K562 (cell line): ENCODE data around the gene XPO6.

ENCODE experiments used
- CBFB ChIP-seq: sonication (generic); formaldehyde crosslinking; IDR thresholded peaks from 2 replicates; pipeline ENCODE4 v1.4.0; 2020; ENCODE audit warnings: mild to moderate bottlenecking, missing genetic modification reagents
- E2F1 ChIP-seq: sonication (generic); formaldehyde crosslinking; IDR thresholded peaks from 2 replicates; pipeline ENCODE4 v1.8.1; 2023; ENCODE audit warnings: mild to moderate bottlenecking, missing genetic modification reagents, moderate library complexity
- E2F4 ChIP-seq: sonication (generic); formaldehyde crosslinking; IDR thresholded peaks from 2 replicates; pipeline ENCODE4 v1.8.0; 2022; ENCODE audit warnings: mild to moderate bottlenecking, low read depth, missing genetic modification reagents
- ESRRA ChIP-seq: fragments of 450-650 bp; IDR thresholded peaks from 2 replicates; pipeline ENCODE4 v1.6.1; 2014; ENCODE audit warnings: low read depth, mild to moderate bottlenecking, moderate library complexity, borderline replicate concordance
- MXI1 ChIP-seq: IDR thresholded peaks from 2 replicates; pipeline ENCODE4 v1.6.1; 2011; ENCODE audit warnings: low read depth, mild to moderate bottlenecking, improper control_type of control experiment, low read length
- NBN ChIP-seq: fragments of 450-650 bp; IDR thresholded peaks from 2 replicates; pipeline ENCODE4 v1.6.1; 2016; ENCODE audit warnings: low read depth, mild to moderate bottlenecking
- PHB2 ChIP-seq: fragments of 450-650 bp; IDR thresholded peaks from 2 replicates; pipeline ENCODE4 v1.6.1; 2017; ENCODE audit warnings: low read depth
- PTBP1 ChIP-seq: fragments of 200-400 bp; formaldehyde crosslinking; IDR thresholded peaks from 2 replicates; pipeline ENCODE4 v1.6.1; 2017; ENCODE audit warnings: low read depth, low read length
- RAD21 ChIP-seq, 2 experiments: fragments of 250-450 bp in 1 of 2; fragments of 450-650 bp in 1 of 2; sonication (Bioruptor Pico) in 1 of 2; formaldehyde crosslinking in 1 of 2; IDR thresholded peaks in 1 of 2; conservative IDR thresholded peaks in 1 of 2; 2 replicates each; pipeline versions ENCODE4 v1.4.0 to v1.8.0; 2020 to 2022; ENCODE audit warnings: mild to moderate bottlenecking in 2 of 2, moderate library complexity in 1 of 2
- SPI1 ChIP-seq: IDR thresholded peaks from 2 replicates; pipeline ENCODE4 v1.6.1; 2011; ENCODE audit warnings: low read depth, low read length, control low read depth, borderline replicate concordance
- TAF1 ChIP-seq: IDR thresholded peaks from 2 replicates; pipeline ENCODE4 v1.6.1; 2011; ENCODE audit warnings: mild to moderate bottlenecking, low read length, moderate library complexity; ENCODE audit not compliant: insufficient read depth, control insufficient read depth, severe bottlenecking; ENCODE audit errors: extremely low read depth
- TF ChIP-seq, protein P1 (sequence below), 3 experiments: IDR thresholded peaks in 2 of 3; conservative IDR thresholded peaks in 1 of 3; 2 replicates each; pipeline ENCODE4 v1.5.1; 2011 to 2012; ENCODE audit warnings: low read length in 3 of 3, mild to moderate bottlenecking in 3 of 3, control low read depth in 2 of 3, improper control_type of control experiment in 1 of 3, inconsistent platforms in 1 of 3, low read depth in 1 of 3, mixed read lengths in 1 of 3, moderate library complexity in 1 of 3; ENCODE audit not compliant: insufficient read depth in 2 of 3
- TF ChIP-seq, protein P2 (sequence below): sonication (generic); formaldehyde crosslinking; IDR thresholded peaks from 2 replicates; pipeline ENCODE4 v1.9.0; 2022; ENCODE audit warnings: mild to moderate bottlenecking, missing genetic modification reagents

- TF ChIP-seq, protein P1, sequence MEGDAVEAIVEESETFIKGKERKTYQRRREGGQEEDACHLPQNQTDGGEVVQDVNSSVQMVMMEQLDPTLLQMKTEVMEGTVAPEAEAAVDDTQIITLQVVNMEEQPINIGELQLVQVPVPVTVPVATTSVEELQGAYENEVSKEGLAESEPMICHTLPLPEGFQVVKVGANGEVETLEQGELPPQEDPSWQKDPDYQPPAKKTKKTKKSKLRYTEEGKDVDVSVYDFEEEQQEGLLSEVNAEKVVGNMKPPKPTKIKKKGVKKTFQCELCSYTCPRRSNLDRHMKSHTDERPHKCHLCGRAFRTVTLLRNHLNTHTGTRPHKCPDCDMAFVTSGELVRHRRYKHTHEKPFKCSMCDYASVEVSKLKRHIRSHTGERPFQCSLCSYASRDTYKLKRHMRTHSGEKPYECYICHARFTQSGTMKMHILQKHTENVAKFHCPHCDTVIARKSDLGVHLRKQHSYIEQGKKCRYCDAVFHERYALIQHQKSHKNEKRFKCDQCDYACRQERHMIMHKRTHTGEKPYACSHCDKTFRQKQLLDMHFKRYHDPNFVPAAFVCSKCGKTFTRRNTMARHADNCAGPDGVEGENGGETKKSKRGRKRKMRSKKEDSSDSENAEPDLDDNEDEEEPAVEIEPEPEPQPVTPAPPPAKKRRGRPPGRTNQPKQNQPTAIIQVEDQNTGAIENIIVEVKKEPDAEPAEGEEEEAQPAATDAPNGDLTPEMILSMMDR (IDR thresholded peaks at IDR 0.05 in 2 of 3, conservative IDR thresholded peaks at IDR 0.05 in 1 of 3; ENCODE audit: insufficient read depth in 2 of 3, low read depth in 1 of 3, low read length in 3 of 3) = no peak
- no peak for TF ChIP-seq E2F4
- TF ChIP-seq, protein P2, sequence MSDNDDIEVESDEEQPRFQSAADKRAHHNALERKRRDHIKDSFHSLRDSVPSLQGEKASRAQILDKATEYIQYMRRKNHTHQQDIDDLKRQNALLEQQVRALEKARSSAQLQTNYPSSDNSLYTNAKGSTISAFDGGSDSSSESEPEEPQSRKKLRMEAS (CRISPR knock-in tag) = no peak
- TF ChIP-seq PHB2 = no peak
- no peak for TF ChIP-seq MXI1
- no peak for TF ChIP-seq SPI1
- TF ChIP-seq TAF1 = no peak
- no peak for TF ChIP-seq CBFB (CRISPR knock-in tag)
- no peak for TF ChIP-seq ESRRA
- no peak for TF ChIP-seq PTBP1
- TF ChIP-seq RAD21 (CRISPR knock-in tag; conservative IDR thresholded peaks at IDR 0.05 in 1 of 2, IDR thresholded peaks at IDR 0.05 in 1 of 2) = no peak
- TF ChIP-seq E2F1 (CRISPR knock-in tag) = no peak
- TF ChIP-seq NBN = no peak
Observed at GRCh38 chr16:28210264-28210663, 1.5 kb downstream of the XPO6 start.
